HG02571 (cell line): ENCODE data around the gene P2RY11.

ENCODE experiments used
- ATAC-seq: cut with Tn5 transposase; IDR thresholded peaks from one replicate; pipeline ENCODE4 v1.9.1; 2021; ENCODE audit warnings: mild to moderate bottlenecking, moderate library complexity; ENCODE audit not compliant: unreplicated experiment

The P2RY11 gene

DNA sequence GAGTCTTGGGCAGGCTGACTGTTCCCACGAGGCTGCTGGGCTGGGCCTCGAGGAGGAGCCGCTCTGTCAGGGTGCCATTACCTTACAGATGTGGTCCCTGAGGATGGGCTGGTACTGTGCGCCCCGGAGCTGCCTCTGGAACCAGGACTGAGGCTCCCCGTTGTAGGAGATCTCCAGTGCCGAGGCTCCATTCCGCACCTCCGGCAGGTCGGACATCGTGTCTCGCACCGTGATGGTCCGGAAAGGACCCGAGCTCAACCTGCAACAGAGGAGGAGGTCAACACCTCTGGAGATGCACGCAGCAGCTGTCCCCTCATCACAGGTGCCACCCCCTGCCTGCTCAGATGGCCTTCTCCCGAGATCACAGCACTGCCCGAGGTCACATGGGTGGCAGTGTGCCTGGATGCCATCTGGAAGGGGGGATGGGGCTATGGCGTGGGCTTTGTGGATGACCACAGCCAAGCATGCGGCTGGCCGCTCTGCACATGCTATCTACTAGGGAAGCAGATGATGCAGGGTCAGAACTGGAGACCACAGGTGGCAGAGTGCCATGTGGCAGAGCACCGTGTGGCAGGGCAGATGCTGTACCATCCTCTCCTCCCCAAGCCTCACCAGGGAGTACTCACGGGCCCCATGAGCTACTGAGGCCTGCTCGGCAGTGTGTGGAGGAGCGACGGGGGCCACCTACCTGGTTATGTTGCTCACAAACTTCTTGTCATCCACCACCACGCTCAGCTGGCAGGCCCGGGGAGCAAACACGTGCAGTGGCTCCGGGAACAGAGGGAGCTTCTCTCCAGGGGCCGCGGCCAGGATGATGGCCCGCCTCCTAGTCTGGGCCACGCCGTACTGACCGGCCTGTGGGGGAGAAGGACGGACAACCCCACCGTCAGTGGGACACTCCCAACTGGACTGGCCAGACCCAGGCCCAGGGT is 26.5 kb downstream of the P2RY11 start:
- no peak for ATAC-seq

DNA sequence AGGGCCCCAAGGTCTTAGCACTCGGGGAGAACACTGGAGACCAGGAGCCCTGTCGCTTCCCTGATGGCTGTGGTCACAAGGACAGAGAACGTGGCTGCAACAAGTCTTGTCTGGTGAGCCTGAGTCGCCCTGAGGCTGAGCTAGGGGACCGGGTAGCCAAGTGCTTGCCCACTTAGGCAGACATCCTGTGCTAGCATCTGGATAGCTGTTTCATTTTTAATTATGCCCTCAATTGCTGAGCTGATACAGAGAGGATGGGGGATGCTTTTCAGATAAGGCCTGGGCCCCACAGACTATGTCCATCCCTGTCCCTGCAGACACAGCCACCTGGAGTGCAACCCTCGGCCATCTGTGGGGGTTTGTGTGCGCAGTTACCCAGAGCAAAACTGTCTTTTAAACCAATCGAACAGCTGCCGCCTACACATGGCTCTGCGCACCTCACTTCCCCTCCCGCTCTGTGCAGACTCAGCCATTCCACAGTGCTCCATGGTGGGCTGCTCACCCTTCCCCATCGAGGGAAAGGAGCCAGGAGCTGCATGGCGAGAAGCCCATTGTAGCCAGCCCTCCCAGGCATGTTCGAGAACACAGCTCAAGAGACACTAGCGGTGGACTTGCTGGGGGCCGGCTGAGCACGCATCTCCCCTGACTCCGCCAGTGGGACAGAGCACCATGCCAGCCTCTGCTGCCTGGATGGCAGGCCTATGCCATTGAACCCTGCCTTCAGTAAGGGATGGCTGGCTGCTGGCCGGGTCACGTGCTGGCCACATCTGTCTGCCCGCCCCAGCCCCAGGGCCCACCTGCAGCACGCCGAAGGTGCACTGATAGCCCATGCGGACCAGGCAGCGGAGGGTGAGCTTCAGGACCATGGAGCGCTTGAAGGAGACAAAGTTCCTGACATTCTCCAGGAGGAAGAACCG is 27.6 kb downstream of the P2RY11 start:
- ATAC-seq = no peak

DNA sequence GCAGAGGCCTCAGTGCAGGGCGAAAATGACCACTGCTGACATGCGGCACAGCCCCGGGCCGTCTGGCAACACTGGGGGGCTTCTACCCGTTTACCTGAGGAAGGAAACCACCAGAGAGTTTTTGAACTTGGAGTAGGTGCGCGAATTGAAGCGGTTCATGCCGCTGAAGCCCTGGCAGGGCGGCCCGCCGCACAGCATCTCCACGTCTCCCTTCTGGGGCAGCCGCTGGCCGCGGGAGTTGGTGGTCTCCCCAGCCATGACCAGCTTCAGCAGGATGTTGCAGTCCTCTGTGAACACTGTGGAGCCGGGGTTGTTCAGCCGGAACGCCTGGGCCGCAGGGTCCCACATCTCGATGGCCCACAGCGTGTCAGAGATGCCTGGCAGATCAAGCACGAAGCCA is 28.5 kb downstream of the P2RY11 start:
- no peak for ATAC-seq

DNA sequence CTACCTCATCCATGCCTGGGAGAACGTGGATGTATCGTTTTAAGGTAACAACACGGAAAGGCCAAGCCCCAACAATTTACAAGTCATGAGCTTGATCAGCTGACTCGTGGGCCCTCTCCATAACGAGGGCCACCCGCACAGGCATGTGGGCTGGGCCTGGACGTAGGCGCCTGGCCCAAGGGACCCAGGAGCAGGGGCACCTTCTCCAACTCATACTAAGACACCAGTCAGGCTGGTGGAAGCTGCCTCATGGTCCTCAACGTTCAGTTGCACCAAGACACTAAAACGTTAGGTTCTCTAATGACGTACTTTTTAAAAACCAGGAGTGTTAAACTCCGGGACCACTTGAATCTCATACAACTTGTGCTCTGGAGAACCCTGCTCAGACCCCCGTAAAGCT is 30.0 kb downstream of the P2RY11 start:
- no peak for ATAC-seq

DNA sequence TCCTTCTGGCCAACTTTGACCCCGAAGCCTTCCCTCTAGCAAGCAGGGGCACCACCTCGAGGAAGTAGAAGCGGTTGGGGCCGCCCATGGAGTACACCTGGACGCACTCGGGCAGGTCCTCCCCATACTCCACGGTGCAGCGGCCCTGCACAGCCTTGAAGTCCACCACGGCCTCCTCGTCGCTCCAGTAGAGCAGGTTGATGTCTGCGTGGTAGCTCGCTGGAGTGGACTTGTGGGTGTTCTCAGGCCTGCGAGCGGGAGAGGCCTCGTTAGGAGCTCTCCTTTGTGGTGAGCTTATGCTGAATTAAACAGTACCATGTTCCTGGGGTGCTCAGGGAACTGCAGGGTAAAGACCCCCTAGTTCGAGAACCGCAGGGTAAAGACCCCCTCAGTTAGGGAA is 30.5 kb downstream of the P2RY11 start:
- no peak for ATAC-seq

DNA sequence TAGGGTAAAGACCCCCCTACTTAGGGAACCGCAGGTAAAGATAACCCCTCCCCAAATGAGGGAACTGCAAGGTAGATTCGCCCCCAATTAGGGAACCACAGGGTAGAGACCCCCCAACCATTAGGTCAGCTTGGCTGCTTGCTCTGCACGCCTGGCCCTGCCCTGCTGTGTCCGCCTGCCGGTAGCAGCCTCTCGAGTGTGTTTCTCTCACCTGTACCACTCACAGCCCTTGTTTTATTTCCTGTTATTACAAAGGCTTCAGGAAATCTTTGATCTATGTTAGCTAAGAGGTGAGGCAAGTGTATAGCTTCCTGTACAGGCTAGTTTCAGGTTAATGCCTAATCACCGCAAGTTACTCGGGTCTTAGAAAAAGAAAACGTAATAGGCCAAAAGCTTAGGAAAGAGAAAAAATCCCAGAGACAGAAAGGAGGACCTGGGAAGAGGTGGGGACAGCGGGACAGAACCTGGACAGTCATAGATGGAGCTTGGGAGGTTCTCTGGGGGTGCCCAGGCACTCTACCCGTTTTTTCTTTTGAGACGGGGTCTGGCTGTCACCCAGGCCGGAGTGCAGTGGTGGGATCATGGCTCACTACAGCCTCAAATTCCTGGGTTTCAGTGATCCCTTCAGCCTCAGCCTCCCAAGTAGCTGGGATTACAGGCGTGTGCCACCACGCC is 31.3 kb downstream of the P2RY11 start:
- no peak for ATAC-seq

DNA sequence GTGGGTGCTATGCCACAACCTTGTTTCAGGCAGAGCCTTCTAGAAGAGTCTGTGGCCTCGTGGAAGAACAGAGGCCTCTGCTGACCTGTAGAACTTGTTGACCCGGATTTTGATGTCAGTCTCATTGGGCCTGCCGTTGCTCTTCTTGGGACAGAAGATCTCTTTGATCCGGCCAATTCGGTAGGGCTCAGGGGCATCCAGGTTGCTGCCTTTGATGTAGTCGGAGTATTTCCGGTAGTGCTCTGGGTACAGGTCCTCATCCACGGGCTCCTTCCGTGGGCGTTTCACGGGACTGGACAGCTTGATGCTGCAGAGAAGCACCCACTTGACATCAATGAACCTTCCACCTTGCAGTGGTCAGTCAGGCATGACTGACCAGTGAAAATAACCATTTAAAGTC is 32.2 kb downstream of the P2RY11 start:
- no peak for ATAC-seq

DNA sequence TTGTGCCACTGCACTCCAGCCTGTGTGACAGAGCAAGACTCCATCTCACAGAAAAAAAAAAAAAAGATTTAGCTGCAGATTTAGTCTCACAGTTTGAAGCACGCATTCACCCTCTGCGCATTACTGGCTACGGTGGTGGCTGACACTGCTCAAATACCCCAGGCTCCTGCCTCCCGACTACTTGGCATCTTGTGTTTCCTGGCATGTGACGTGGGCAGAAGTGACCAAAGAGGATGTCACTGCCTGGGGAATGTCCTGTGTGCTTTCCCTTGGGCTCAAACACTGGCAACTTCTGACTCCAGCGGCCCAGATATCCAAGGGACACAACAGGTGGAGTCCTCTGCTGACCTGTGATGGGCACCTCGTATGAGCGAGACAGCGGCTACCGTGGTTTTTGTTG is 32.9 kb downstream of the P2RY11 start:
- ATAC-seq = no peak

DNA sequence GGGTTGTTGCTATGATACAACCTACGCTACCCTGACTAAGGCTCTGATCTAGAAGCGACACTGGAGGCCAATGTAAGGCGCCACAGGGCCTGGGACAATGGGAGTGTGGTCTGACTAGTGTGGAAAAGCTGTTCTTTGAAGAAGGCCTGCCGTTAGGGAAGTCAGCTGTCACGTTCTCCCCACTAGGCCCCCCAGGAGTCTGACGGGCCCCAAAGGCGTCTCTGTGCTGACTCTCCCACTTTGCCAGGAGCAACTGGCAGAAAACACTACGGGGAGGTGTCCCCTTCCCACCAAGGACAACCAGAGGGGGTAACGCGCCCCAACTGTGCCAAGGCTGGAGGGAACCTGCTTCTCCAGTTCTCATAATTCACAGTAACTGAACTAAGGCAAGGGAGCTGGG is 33.5 kb downstream of the P2RY11 start:
- ATAC-seq = no peak

DNA sequence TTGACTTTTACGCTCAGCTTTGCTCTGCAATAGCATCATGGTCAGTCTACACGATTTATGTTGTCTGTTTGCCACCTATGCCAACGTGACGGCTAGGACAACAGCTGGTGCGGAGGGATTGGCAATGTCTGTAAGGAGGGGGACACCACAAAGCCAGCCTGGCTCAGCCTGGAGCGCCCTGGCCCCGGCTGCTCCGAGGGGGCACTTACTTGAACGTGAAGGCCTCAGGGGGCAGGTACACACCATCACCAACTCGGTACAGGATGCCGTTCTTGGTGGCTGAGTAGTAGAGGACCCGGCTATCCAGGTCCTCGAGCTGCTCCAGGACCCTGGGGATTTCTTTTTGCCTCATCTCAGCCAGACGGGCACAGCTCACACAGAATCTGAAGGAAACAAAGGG is 34.6 kb downstream of the P2RY11 start:
- ATAC-seq = no peak

DNA sequence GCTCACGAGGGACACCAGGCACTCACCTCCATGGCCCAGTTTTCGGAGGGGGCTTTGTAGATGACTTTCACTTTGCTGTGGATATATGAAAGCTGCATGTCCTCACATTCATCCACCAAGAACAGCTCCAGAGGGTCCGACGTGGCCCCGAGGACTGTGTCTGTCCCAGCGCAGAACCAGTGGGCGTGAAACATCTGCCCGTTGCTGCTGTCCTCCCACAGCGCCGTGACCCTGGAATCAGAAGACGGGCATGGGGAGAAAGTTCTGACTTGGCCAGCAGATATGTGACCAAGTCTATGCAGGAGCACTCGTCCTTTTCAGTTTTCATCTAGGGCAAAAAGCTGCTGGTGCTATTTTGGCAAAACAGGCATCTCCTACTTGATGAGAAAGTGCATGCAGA is 37.9 kb downstream of the P2RY11 start:
- ATAC-seq = no peak

DNA sequence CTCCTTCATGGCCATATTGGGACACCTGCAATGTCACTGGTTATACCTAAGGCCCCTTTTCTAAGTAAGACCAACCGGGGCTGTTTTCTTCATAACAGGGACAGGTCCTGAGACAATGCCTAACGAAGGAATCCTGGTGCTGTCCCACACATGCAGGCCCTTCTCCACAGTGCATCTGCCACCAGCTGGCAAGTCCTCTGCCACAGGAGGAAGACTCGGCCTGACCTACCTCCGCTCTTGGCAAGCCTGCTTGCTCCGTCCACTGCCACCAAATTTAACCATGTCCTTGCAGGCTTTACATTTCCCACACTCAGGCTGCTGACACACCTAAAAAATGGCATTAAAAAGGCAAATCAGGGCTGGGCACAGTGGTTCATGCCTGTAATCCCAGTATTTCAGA is 40.0 kb downstream of the P2RY11 start:
- no peak for ATAC-seq

DNA sequence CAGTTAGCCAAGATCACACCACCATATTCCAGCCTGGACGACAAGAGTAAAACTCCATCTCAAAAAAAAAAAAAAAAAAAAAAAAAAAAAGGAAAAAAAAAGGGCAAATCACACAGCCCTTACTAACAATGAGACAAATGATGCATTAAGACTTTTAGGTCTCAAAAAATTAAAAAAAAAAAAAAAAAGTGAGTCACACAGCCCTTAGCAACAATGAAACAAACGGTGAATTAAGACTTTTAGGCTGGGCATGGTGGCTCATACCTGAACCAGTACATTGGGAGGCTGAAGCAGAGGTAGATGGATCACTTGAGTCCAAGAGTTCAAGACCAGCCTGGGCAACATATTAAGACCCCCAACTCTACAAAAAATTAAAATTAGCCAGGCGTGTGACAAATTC is 40.6 kb downstream of the P2RY11 start:
- ATAC-seq = no peak

DNA sequence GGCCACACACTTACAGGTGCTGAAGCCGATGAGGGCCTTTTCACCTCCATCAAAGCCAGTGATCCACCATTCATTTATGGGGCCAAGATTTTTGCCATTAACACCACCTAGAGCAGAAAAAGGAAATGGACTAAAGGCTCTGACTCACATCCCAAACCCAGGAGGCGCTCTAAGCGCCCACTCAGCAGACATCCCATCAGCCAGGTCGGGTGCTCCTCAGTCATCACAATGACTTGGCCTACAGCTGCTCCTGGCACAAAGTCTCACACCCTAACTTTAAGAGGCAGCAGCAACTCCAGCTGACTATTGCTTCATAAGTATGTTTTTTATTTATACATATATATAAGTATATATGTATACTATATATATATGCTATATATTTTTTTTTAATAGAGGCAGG is 44.3 kb downstream of the P2RY11 start:
- no peak for ATAC-seq

DNA sequence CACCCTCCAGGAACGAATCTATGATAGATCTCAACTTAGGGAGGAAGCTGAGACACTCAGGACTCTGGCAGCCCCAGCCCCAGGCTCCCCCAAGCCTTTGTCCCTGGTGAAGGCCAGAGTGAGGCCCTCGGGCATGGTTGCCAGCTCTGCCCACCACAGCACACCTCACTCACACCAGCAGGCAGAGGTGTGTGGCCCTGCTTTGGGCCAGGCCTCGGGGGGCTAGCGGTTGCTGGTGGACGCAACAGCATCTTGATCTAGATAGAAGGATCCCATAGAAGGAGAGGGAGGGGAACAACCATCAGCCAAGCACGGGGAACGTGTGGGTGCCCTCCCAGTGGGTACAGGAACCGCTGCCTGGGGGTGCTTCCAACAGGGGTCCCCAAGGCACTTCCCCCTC is 46.6 kb downstream of the P2RY11 start:
- ATAC-seq = no peak

DNA sequence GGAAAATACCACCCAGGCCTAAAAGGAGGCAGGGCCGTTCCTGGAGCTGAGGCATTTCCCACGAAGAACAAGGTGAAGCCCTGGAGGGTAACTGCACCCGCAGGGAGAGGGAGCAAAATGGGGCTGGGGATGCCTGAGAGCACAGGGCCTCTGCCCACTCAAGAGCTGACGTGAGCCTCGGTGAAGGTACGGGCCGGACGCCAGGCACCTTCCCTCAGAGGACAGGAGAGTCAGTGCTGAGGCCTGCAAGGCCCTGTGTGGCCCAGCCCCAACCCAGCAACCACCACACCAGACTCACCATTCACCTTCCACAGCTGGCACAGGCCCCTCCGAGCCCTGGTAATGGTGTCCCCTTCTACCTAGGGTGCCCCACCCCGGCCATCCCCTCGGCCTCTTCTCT is 47.0 kb downstream of the P2RY11 start:
- ATAC-seq = no peak

DNA sequence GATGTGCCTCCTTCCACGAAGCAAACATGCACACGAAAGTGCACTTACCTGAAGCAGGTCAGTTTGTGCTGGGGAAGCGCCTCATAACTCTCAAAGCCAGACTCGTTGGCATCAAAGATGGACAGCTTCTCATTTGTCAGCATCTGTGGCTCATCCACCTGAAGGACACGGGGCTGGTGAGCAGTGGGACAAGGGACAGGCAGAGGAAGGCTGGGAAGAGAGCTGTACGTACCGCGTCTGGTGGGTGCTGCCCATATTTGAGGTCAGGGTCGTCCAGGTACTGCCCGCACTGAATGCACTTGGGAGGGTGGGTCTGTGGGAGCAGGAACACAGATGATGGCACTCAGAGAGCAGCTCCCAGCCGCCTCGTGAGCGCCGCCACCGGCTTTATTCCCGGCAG is 48.1 kb downstream of the P2RY11 start:
- no peak for ATAC-seq

DNA sequence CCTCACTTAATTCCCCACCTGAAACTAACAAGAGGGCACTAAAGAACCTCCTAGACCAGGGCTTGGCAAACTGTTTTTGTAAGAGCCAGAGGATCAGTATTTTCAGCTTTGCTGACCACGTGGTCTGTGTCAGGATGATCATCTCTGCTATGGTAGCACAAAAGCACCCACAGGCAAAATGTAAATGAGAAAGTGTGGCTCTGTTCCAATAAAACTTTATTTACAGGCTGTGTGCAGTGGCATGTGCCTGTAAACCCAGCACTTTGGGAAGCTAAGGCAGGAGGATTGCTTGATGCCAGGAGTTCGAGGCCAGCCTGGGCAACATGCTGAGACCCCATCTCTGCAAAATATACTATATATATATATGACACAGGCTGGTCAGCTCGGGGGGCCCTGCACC is 52.0 kb downstream of the P2RY11 start:
- no peak for ATAC-seq
